Daoy (cell line): ENCODE results near the gene PDLIM1. TPM values are rescaled to one million over a fixed set of nuclear protein-coding genes. Genes with fewer than 3 reads are reported as not detected.

Experiments
- DNase-seq: peaks from one replicate; pipeline ENCODE4 v3.0.0-alpha.2; 2015; ENCODE audit warnings: low read depth
- total RNA-seq: library from RNA; depleted of rRNA; stranded (reverse); fragments of >200 nt; shearing (Covaris generic); gene quantifications from 2 replicates; pipeline ENCODE4 v1.2.3, GENCODE V29; 2014

The PDLIM1 gene
- total RNA-seq, 1 experiment from 2014 or later = 17.7 TPM

- no peak for DNase-seq
These were observed 25.2 kb downstream of the PDLIM1 start for GRCh38 chr10:95265572-95265971.

DNA sequence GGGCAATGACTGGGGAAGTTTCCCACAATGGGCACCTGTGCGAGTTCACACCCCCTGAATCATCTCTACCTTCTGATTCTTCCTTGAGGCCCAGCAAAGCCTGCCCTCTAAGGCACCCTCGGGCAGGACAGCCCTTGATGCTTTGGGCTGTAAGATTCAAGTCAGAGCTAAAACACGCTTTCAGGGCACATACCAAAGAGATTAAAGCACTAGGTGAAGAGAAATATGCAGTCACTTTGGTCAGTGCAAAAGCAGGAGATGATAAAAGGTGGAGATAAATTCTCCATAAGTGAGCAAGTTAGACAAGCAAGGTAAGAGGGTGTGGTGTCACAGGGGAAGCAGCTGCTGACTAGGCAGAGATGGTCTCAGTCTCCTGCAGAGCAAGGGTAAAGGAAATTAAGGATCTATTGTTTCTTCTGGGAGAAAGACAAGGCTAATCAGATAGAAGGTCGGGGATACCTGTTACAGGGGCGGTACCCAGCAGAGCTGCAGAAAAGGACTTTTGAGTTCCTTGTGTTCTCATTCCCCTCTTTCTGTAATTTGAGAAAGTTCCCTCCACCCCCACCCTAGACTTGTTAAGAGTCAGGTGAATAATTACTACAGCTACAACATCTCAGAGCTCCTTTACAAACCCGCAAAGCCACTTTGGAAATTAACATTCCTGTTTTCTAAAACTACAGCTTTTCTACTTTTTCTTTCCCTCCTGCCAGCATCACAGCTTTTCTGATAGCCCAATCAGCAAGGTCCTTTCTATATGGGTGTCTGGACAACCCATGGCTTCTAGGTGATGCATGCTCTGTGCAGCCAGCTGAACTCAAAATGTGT, 26.4 kb downstream of the PDLIM1 start:
- DNase-seq = no peak

DNA sequence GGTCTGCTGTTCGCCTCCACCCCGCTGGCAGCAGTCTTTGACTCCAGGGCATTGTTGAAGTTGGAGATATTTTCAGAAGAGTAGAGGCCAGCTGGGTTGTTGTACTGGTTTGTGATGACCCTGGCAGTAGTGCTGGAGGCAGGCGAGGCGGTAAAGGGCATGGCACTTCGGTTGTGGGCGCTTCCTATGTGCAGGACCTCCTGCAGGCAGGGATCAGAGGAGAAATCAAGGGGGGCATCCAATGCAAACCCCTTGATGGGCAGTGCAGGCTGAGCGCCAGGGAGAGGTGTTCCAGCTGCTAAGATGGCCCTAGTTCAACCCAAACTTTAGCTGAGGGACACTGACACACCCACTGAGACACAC, 27.0 kb downstream of the PDLIM1 start:
- DNase-seq = no peak

DNA sequence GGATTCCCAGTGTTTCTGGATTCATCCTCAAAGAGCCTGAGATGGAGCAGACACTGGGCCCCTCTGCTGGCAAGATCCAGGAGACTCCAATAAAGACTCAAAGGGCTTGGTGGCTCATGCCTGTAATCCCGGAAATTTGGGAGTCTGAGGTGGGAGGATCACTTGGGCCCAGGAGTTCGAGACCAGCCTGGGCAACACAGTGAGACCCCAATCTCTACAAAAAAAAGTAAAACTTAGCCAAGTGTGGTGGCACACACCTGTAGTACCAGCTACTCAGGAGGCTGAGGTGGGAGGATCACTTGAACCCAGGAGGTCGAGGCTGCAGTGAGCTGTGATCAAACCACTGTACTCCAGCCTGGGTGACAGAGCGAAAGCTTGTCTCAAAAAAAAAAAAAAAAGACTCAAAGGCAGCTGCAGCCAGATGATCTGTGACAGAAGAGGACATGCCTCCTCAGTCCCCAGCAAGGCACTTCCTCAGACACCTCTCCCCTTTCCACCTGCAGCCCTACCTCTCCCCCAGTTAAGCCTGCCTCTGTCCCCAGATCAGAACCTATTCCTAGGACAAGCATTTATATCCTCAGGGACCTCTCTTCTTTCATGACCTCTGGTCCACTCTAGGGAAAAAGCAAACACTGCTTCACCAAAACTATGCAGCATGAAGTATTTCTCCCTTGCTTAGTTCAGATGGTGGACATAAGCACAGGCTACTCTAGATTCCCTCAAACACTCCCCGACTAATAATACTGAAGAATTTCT, 27.9 kb downstream of the PDLIM1 start:
- no peak for DNase-seq

DNA sequence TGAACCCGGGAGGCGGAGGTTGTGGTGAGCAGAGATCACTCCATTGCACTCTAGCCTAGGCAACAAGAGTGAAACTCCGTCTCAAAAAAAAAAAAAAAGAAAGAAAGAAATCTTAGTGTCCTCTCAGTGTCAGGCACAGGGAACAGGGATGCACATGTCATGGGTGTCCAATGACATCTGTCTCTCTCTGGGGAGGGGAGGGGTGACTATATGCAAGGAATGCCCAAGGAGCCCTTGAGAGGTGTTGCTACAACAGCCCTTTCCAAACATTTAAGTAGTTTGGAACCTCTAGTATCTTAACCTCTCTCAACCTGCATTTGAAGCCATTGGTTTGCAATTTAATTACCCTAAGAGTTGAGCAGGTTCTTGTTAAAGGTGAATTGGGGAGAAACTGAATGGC, 28.9 kb downstream of the PDLIM1 start:
- no peak for DNase-seq

GRCh38 chr10:95260909-95261552, 29.8 kb downstream of the PDLIM1 start:
- DNase-seq = peak; percentile 33

DNA sequence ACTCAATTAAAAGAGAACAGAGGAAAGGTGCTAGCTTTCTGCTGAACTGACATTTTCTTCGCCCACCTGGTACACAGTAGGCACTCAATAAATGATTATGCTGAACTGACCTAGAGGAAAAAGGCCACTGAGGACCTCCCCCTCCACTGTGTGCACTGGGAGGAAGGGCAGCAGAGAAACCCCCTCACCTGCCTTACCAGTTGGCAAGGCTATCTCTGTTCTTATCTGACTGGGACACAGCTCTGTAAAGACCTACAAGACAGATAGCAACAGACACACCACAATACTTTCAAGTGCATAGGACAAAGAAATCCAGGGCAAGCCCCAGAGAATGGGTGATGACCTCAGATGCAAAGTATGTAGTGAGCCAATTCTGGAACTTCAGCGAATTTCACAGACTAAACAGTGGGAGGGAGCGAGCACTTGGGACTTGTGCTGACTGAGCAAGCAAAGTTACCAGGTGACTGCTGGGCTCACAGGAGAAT, 30.4 kb downstream of the PDLIM1 start:
- peak; percentile 81 for DNase-seq

DNA sequence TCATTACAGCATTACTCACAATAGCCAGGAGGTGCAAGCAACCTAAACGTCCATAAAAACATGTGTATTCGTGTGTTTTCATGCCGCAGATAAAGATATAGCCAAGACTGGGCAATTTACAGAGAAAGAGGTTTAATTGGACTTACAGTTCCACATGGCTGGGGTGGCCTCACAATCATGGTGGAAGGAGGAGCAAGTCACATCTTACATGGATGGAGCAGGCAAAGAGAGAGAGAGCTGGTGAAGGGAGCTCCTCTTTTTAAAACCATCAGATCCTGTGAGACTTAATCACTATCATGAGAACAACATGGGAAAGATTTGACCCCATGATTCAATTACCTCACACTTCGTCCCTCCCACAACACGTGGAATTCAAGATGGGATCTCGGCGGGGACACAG, 33.0 kb downstream of the PDLIM1 start:
- no peak for DNase-seq

DNA sequence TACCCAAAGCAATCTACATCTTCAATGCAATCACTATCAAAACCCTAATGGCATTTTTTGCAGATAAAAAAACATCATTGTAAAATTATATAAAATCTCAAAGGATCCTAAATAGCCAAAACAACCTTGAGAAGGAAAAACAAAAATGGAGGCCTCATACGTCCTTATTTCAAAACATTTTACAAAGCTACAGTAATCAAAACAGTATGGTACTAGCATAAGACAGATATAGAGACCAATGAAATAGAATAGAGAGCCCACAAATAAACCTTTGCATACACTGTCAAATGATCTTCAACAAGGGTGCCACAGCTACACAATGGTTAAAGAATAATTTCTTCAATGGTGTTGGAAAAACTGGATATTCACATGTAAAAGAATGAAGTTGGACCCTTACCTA, 34.5 kb downstream of the PDLIM1 start:
- DNase-seq = no peak

- DNase-seq = no peak
These were observed 36.2 kb downstream of the PDLIM1 start for GRCh38 chr10:95254629-95255028.

- DNase-seq = no peak
These were observed 37.1 kb downstream of the PDLIM1 start for GRCh38 chr10:95253686-95254085.

DNA sequence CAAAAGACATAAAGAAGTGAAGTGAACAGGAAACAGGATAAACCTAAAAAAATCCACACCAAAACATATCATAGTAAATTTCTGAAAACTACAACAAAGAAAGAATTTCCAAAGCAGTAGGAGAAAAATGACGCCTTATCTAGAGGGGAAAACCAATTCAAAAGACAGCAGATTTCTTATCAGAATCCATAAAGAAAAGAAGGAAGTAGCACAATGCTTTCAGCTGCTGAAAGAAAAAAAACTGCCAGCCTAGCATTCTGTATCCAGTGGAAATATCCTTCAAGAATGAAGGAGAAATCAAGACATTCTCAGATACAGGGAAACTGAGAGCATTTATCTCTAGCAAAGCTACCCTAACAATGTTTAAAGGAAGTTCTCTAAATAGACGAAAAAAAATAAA, 37.8 kb downstream of the PDLIM1 start:
- DNase-seq = no peak

GRCh38 chr10:95250856-95251255, 39.9 kb downstream of the PDLIM1 start:
- no peak for DNase-seq

DNA sequence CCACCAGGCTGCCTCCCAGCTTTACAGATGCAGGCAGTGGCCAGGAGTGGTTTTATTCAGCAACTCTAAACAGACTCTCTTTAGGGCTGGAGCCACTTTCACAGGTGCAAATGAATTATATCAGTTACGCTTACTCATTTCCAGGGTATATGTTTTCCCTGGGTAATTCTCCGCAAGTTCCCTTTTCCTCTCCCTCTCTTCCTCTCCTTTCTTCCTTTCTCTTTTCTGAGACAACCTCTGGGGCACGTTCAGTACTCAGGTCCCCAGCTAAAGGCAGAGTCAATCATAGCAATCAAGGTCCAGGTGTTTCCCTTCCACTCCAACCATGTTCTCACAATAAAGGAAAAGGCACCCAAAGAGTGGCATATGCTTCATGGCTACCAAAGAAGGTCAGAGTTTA, 41.3 kb downstream of the PDLIM1 start:
- no peak for DNase-seq

GRCh38 chr10:95248989-95249388, 41.8 kb downstream of the PDLIM1 start:
- DNase-seq = no peak

DNA sequence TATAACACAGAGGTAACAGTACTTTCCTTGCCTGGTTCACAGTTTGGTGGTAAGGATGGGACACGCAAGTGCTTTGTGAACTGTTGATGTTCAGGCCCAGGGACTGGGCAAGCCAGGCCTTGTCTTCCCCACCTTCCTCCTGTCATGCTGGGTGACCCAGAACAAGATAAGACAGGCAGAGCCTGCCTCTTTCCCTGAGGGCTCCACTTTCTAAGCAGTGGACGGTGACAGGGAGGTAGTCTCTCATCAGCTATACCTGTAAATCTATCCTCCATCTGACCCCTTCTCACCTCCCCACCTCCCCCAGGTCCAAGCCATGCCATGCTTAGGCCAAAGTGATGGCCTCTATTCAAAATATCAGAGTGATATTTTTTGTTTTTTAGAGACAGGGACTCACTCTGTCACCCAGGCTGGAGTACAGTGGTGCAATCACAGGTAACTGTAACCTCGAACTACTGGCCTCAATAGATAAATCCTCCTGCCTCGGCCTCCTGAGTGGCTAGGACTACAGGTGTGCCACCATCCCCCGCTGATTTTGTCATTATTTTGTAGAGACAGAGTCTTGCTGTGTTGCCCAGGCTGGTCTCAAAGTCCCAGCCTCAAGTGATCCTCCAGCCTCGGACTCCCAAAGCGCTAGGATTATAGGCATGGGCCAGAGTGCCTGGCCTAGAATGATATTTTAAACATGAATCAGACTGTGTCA, 42.8 kb downstream of the PDLIM1 start:
- DNase-seq = no peak

GRCh38 chr10:95247200-95247880, 43.5 kb downstream of the PDLIM1 start:
- peak; percentile 33 for DNase-seq

GRCh38 chr10:95246582-95247051, 44.2 kb downstream of the PDLIM1 start:
- peak; percentile 66 for DNase-seq

GRCh38 chr10:95245425-95246055, 45.3 kb downstream of the PDLIM1 start:
- no peak for DNase-seq

- no peak for DNase-seq
These were observed 46.7 kb downstream of the PDLIM1 start for GRCh38 chr10:95244152-95244551.

GRCh38 chr10:95243318-95243617, 47.5 kb downstream of the PDLIM1 start:
- DNase-seq = no peak
